ENCODE measurements around the gene FRMD4A.

The FRMD4A gene

DNA sequence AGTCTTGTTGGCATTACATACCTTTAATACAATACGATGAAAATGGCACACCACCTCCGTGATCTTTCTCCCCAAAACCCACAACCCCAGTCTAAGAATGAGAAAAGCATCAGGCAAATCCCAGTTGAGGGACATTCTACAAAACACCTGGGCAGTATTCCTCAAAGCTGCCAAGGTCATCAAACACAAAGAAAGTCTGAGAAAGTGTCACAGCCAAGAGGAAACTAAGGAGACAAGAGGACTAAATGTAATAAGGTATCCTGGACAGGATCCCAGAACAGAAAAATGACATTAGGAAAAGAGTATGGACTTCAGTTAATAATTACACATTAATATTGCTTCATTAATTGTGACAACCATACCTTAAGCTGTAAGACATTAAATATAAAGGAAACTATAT, 14.5 kb upstream of the FRMD4A start:
- no peak for DNase-seq (ENCODE audit: low read depth in 2 of 2, low spot score in 1 of 2)

DNA sequence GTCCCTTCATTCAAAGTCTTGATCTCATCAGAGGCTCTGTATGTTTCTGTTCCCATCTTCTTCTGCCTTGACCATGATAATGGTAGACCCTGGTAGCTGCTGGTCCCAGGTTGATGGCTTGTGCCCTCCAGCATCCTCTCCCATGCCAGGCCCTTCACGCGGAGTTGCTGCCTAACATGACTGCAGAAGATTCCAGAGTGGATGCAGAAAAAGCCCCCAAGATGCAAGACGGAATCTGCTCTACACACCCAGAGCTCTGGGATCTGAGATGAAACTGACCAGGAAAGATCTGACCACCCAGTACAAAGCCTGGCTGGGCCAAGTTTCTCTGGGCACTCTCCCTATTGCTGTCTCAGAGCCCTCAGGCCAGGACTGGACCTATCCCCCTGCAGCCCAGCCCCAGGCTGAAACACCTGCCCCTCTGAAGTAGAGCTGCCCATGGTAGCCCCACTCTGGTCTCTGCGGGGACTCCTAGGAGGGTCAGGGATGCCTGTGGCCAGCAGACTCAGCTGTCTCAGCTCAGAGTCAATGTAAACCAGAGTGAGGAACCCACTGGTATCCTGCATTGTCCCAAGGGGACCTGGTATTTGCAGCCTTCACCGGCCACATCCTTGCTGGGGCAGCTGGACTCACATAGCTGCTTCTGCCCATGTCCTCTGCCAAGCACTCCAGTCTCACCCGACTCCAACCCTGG, 9.5 kb upstream of the FRMD4A start:
- no peak for DNase-seq (ENCODE audit: low read depth in 2 of 2, low spot score in 1 of 2)

DNA sequence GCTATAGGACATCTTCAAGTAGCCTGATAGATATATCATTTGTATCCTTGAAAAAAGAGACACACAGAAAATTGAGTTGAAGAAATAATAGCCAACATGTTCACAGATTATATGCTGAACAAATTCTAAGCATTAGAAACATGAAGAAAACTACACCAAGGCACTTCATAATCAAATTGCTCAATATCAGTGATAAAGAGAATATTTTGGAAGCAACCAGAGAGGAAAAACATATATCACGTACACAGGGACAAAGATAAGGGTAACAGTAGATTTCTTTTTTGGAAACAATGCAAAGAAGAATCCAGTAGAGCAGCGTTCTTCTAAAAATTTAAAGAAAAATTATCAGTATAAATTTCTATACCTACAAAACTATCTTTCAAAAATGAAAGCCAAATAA, 6.0 kb upstream of the FRMD4A start:
- no peak for DNase-seq (ENCODE audit: low read depth in 2 of 2, low spot score in 1 of 2)

DNA sequence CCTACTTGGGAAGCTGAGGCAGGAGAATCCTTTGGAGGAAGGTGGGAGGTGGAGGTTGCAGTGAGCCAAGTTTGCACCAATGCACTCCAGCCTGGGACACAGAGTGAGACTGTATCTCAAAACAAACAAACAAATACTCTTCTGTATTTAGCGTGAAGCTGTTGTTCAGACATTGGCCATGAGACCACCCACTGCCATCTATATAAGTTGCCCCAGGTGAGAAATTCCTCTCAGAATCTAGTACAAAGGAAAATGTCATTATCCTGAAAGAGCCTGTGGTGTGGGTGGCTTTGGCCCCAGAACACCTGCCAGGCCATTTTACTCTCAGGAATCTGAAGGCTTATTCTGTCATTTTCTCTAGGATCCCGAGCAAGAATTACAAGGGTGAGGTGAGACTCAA, 4.0 kb upstream of the FRMD4A start:
- DNase-seq (ENCODE audit: low read depth in 2 of 2, low spot score in 1 of 2): no peak

DNA sequence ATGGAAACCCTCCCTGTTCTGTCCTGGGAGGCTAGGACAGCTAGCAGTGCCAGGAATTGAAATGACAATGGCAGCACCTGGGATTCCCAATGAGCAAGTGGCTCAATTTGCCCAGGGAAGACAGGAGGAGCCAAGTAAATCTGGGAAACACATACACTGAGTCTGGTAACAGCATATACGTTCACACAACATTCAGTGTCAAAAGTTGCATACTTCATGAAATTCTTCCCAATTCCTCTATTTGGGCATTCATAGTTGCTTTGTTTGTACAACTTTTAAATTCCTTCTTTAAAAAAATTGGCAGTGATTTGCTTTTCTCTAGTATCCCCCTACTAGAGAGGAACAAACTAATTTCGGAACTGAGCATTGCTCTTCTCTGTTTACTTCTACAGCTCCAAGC, 2.9 kb upstream of the FRMD4A start:
- DNase-seq (ENCODE audit: low read depth in 2 of 2, low spot score in 1 of 2): no peak

DNA sequence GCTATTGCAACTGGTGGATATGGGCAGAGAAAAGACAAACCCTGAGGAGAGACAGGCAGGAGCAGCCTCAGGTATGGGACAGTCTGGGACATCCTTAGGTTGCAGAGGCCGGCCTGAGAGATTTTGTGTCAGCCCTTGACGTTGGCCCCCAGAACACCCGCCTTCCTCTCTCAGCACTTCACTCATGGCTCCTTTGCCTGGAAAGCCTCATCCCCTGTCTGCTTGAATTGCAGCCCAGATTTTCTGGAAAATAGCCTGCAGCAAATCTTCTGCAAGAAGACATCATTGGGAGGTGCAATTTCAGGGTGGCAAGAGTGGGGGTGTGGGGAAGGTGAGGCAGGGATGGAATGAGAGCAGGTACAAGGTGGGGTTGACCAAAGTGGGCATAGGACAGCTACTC, 2.2 kb upstream of the FRMD4A start:
- no peak for DNase-seq (ENCODE audit: low read depth in 2 of 2, low spot score in 1 of 2)

DNA sequence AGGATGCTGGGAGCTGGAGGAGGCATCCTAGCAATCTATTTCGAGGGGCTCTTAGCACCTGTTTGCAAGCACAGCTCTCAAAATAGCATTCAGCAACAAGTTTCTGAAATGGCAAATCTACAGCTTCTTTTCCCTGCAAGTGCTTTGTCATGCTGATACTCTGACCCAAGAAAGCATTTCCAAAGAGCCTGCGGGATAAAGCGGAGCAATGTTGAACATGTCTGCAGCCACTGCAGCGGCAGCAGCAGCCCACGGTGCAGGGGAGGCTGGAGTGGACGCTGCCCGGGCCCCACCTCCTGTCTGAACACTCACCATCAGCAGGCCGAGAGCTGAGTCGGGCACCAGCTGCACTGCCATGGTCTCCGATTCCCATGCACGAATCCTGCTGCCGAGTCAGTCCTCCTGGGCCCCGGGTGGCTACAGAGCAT, 964 bp downstream of the FRMD4A start:
- DNase-seq (ENCODE audit: low read depth in 2 of 2, low spot score in 1 of 2): no peak

DNA sequence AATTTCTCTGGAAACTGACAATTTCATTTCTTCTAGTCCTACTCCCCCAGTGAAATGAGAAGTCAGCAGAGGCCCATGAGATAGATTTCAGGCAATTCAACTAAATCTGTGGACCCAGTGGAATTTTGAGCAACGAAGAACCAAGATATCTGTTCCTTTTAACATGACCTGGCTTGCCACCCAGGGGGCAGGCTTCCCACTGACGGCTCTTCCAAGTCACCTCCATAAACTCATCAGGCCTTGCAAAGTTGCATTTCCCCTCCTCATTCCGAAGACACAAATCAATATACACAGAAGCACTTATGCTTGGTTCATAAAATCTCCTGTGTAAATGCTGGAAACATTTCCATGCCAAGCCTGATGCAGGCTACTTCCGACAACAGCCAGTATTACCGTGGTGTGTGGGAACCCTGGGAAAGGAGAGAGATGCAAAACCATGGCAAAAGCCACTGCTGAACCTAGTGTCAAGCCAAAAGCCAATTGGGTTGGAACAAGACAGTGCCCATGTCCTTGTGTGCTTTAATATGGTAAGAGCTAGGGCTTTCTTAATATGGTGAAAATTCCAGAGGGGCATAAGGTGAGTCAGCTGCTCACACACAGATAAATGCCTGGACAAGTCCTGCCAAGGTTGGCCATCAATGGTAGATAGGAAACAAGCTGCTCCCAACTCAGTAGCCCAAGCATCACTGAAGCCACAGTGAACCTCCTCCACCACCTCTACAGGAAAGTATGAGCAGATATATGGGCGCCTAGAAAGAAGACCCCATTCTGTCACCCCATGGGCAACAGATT, 1.6 kb downstream of the FRMD4A start:
- DNase-seq (ENCODE audit: low read depth in 2 of 2, low spot score in 1 of 2): no peak

DNA sequence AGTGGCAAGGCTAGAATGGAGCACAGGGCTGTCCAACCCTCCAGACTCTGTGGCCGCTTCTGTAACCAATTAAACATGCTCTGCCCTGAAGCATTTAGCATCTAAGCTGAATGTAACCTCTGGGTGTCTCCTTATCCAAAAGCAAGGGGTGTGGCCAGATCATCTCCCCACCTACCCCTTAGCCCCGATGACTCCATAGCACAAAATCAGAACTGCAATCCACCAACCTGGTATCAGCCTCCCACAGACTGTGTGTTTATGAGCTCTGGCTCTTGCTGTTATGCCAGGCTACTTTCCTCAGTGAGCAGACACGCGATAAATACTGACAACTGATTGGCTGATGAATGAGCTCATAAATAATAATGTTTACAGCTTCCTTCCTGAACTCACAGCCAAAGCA, 3.2 kb downstream of the FRMD4A start:
- DNase-seq (ENCODE audit: low read depth in 2 of 2, low spot score in 1 of 2): no peak

DNA sequence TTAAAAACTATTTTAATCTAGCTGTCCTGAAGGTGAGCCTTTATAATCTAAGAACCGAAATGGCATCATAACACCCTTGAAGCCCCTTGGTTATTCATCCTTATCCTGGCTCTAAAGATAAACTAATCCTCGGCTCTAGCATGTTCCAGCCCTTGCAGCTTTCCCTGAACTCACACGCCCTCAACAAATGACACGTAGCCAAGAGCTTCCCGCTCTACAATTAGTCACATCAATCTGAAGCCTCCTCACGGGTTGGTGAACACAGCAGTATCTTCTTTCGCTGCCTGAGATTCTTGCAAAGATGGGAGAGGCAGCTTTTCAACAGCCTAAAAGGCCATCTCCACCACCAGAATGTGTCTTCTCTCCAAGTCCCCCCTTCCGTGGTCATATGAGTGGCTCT, 4.1 kb downstream of the FRMD4A start:
- no peak for DNase-seq (ENCODE audit: low read depth in 2 of 2, low spot score in 1 of 2)

DNA sequence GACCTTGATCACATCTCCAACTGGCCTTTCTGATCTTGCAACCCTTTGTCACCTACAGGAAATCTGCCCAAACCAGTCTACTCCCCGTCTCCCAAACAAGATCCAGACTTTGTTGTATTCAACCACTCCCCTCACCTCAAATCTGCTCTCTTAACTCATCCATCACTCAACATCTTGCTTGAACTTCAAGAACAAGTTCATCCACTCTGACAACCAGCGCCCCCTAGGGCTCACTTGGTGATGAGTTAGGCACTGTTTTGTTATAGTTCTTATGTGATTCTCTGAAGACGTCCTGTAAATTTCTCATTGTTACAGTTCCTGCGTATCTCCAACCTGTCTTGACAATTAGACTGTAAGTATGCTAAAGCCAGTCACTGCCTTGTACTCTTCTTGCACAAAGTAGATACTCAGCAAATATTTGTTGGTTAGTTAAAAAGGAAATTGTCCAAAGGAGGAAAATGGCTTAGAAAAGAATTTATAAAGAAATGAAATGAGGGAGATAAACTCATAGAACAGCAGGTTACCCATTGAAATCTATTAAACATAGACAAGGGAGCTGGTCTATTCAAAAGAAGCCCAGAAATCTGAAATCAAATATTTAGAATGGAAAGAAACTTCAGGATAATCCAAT, 5.3 kb downstream of the FRMD4A start:
- DNase-seq (ENCODE audit: low read depth in 2 of 2, low spot score in 1 of 2): peak in 1 of 2 donors; percentile 20

DNA sequence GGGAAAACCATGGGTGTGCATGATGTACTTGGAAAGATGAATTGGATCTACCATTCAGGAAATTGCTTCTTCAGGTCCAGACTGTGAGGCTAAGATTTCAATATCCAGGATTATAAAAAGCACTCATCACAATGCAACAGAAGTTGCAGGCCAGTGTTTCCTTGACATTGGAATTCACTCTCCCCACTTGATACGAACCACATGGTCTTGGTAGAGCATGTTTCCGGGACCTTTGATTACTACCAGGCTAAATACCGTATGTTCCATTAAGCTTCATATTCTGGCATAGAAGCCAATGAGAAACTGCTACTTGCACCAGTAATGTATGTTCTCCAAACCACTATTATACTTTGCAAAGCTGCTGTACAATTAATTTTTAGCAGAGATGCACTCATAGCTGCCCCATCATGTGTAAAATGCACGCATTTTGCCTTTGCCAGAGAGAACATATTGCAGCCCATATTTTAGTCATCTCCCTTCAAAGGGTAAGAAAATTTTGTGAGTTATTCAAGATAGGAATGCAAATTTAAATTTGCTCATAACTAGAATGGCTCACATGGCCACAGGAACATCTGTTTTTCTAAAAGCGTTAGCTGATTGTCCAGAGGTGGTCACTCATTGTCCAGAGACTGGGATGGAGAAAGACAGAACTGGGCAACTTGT, 8.1 kb downstream of the FRMD4A start:
- no peak for DNase-seq (ENCODE audit: low read depth in 2 of 2, low spot score in 1 of 2)

DNA sequence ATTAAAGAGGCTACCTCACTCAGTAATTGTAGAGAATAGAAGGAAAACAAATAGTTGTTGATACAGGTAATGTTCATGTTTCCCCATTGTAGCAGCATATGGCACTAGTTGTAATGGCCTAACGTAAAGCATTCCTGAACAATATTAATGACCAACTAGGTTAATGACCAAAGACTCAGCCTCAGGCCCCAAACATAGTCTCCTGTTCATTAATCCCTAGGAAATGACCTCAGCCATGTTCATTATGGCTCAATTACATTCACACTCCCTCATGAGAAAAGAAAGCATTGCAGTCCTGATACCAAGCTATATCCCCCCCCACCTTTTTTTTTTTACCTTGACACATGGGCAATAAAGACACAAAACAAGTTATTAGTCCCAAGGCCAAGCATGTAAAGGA, 12.7 kb downstream of the FRMD4A start:
- DNase-seq (ENCODE audit: low read depth in 2 of 2, low spot score in 1 of 2): no peak

DNA sequence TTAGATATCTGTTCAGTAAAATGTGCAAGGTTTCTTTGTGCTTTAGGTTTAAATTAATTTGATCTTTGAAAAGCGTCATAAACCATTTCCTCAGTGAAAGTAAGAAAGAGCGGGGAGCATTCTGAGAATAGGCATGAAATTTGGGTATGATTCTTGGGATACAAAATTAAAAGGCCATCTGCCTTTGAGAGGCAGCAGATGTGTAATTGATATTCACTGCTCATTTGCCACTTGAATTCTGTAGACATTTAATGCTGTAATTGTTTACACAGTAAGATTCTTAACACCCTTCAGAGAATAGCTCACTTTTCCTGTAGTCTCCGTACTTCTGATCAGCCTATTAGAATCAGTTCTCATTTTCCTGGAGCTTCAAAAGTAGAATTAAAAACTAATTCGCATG, 18.7 kb downstream of the FRMD4A start:
- DNase-seq (ENCODE audit: low read depth in 2 of 2, low spot score in 1 of 2): no peak

DNA sequence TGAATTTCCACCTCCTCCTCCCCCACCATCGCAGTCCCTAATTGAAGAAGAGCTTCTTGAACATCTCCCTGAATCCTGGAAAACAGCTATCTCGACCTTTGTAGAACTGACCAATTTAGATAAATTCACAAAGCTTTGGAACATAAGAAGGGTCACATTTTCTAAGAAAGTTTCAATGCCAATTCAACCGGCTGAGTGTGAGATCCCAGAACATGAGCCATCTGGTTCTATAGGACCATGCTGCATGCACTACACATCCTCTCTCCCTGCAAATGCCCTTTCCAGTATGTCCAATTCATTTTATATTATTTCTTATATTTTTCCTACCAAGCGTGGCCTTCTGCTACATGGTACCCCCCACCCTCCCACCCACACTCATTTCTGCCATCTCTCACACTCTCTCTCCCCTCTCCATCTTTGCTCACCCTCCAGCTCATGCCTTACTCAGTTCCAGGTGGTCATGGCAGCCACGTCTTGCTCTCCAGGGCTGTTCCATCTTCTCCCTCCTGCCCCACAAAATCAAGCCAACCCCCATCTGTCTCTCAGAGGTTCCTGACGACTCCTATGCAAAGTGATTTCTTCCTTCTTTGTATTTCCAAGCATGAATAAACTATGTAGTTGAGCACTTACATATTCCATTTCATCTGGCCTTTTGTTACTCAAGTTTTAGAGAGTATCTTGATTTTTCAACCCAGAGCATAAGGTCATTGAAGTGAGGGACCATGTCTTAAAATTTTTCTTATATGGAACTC, 19.3 kb downstream of the FRMD4A start:
- no peak for DNase-seq (ENCODE audit: low read depth in 2 of 2, low spot score in 1 of 2)

DNA sequence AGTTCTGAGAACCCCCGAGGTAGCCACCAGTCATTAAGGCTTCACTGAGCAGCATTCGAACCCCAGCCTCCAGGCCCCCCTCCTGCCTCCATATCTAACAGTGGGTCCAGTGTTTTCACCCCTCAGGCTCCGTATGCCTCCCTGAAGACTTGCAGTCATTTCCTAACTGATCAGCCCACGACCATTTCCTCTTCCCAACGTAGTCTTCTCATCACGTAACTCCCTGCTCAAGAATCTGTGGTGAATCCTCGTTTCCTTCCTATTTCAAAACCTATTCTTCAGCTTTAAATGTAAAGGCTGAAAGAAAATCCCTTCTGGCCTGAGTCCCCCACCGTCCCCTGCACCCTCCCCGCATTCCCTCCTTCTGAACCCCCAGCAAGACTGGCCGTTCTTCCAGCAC, 21.1 kb downstream of the FRMD4A start:
- no peak for DNase-seq (ENCODE audit: low read depth in 2 of 2, low spot score in 1 of 2)

DNA sequence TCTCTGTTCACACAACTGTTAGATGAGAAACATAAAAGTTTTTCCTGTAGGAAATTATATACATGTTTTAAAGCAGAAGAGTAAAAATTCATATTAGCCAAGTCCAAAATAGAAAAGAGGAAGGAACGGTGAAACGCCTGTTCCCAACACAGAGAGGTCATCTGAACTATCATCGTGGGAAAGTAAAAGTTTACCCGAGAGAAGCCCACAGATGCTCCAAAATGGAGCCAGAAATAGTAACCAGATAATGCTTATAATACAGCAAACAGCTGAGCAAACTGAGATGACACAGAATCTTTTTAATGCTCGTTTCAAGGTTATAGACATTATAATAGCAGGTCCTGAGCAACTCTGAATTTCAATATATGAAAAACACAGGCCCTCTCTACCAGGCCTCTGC, 24.5 kb downstream of the FRMD4A start:
- DNase-seq (ENCODE audit: low read depth in 2 of 2, low spot score in 1 of 2): no peak

DNA sequence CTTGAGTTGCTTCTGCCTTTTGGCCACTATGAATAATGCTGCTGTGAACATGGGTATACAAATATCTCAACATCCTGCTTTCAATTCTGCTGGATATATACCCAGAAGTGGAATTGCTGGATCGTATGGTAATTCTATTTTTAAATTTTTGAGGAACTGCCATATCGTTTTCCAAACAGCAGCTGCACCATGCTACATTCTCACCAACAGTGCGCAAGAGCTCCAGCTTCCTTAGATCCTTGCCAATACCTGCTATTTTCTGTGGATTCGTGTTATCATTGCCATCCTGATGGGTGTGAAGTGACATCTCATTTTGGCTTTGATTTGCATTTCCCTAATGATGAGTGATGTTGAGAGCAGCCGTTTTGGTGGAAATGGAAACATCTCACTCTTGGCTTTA, 26.7 kb downstream of the FRMD4A start:
- no peak for DNase-seq (ENCODE audit: low read depth in 2 of 2, low spot score in 1 of 2)

DNA sequence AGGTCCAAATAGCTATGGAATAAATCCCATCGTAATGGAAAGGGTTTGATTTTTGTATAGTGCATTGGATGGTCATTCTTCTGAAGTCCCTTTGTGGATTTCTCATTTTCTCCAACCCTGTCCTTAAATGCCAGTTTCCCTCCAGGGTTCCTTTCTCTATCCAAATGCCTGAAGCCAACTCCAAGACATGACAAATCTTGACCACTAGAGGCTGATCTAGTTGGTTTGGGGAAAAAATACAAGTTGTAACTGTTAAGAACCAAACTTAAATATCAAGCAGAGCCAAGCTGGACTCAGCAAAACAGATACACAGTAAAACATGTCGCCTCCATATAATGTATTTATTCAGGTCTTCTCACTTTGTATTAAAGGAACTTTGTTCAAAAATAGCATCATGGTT, 28.7 kb downstream of the FRMD4A start:
- no peak for DNase-seq (ENCODE audit: low read depth in 2 of 2, low spot score in 1 of 2)

DNA sequence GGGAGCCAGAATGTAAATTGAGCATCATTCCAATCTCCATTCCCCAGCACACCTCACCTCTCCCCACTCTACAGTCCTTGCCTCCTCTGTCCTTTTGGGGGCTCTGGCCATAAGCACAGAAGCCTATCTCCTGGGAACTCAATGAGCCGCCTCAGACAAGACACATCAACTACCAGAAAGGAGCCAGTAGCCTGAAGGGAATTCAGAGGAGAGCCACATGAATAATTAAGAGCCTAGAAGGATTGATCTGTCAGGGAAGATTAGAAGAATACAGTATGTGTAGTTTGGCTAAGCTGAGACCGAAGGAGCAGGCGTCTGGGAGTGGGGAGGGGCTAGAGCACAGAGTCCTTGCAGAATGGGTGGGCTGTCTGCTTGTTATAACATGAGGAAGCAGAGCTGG, 31.2 kb downstream of the FRMD4A start:
- DNase-seq (ENCODE audit: low read depth in 2 of 2, low spot score in 1 of 2): no peak

DNA sequence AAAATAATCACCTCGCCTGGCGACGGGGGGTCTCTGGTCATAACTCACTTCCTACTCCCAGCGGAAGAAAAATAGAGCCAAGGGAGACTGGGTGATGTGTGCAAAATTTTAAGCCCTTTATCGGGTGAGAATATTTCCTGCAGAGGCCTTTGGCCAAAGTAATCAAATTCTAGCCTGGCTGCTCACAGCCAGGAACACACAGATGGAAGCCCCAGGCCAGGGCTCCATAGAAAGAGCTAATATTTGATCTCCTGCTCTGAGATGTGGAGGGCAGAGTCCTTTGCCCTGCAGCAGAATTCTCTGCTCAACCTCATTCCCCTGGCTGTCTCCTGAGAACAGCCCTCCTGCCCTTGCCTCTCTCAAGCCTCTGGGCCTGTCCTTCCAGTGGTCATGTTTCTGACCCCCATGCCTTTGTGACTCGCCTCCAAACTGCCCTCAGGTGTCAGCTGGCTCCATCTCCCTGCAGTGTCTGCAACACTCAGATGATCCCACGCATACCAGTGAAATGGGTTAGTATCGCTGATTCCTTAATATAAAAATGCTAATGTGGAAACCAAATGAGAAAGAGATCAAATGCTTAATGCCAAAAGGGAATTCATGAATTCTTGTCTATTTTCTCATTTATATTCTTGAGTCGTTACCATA, 34.5 kb downstream of the FRMD4A start:
- DNase-seq (ENCODE audit: low read depth in 2 of 2, low spot score in 1 of 2): no peak
